Loucy (cell line): ENCODE data around the gene ACIN1.

Source experiments
- H2AFZ ChIP-seq: fragments of 200-600 bp; sonication (generic); 2 replicates; pipeline ENCODE4 v1.6.0; 2016; ENCODE audit warnings: antibody characterized with exemption, mild to moderate bottlenecking, low read length, moderate library complexity
- H3F3A ChIP-seq: fragments of 200-600 bp; 2 replicates; pipeline ENCODE4 v1.6.0; 2016; ENCODE audit warnings: antibody characterized with exemption, low read depth, mild to moderate bottlenecking
- H3K27me3 ChIP-seq: fragments of 200-600 bp; sonication (generic); 2 replicates; pipeline ENCODE4 v1.6.1; 2014; ENCODE audit warnings: low read length, mild to moderate bottlenecking; ENCODE audit not compliant: insufficient read depth, poor library complexity, severe bottlenecking
- H3K36me3 ChIP-seq: fragments of 200-600 bp; sonication (generic); 2 replicates; pipeline ENCODE4 v1.6.1; 2016; ENCODE audit warnings: low read length; ENCODE audit not compliant: insufficient read depth
- H3K4me1 ChIP-seq: fragments of 200-600 bp; sonication (generic); 2 replicates; pipeline ENCODE4 v1.5.1; 2014; ENCODE audit warnings: low read length, mild to moderate bottlenecking; ENCODE audit not compliant: insufficient read depth, poor library complexity, severe bottlenecking
- H3K4me2 ChIP-seq: fragments of 200-600 bp; sonication (generic); 2 replicates; pipeline ENCODE4 v1.6.0; 2014; ENCODE audit warnings: antibody characterized with exemption, low read length, low read depth, mild to moderate bottlenecking; ENCODE audit not compliant: poor library complexity, severe bottlenecking
- H3K4me3 ChIP-seq: fragments of 200-600 bp; sonication (generic); 2 replicates; pipeline ENCODE4 v1.5.1; 2014; ENCODE audit warnings: low read length, mild to moderate bottlenecking, mixed read lengths; ENCODE audit not compliant: poor library complexity, severe bottlenecking
- H3K79me2 ChIP-seq: fragments of 200-600 bp; sonication (generic); 2 replicates; pipeline ENCODE4 v1.6.1; 2014; ENCODE audit warnings: low read length; ENCODE audit not compliant: insufficient read depth
- H3K9ac ChIP-seq: fragments of 200-600 bp; sonication (generic); 2 replicates; pipeline ENCODE4 v1.6.0; 2014; ENCODE audit warnings: mild to moderate bottlenecking, low read depth, low read length, moderate library complexity; ENCODE audit not compliant: poor library complexity, severe bottlenecking
- H3K9me2 ChIP-seq: fragments of 200-600 bp; sonication (generic); replicated peaks from 2 replicates; pipeline ENCODE4 v1.6.1; 2016; ENCODE audit warnings: low read depth, low read length, mixed read lengths
- H3K9me3 ChIP-seq: fragments of 200-600 bp; sonication (generic); 2 replicates; pipeline ENCODE4 v1.6.1; 2014; ENCODE audit warnings: mild to moderate bottlenecking, antibody characterized with exemption, low read length, low read depth; ENCODE audit not compliant: insufficient read depth
- H4K20me1 ChIP-seq: fragments of 200-600 bp; sonication (generic); 2 replicates; pipeline ENCODE4 v1.6.0; 2014; ENCODE audit warnings: antibody characterized with exemption, low read length, mild to moderate bottlenecking; ENCODE audit not compliant: insufficient read depth, poor library complexity, severe bottlenecking
- CTCF ChIP-seq: fragments of 200-600 bp; sonication (generic); conservative IDR thresholded peaks from 2 replicates; pipeline ENCODE4 v1.5.1; 2014; ENCODE audit warnings: mild to moderate bottlenecking, antibody characterized with exemption, low read length
- EZH2phosphoT487 ChIP-seq: fragments of 200-600 bp; IDR thresholded peaks from 2 replicates; pipeline ENCODE4 v1.6.1; 2018; ENCODE audit warnings: antibody characterized with exemption, mild to moderate bottlenecking, moderate library complexity, borderline replicate concordance

Gene ACIN1

GRCh38 chr14:23105348-23105824, 10.4 kb upstream of the ACIN1 start:
- no peak overlapping the region for H2AFZ ChIP-seq
- no peaks in the 10 kb centered on the region for H3K9me2 ChIP-seq
- H3K9ac ChIP-seq = no peak overlapping the region
- TF ChIP-seq CTCF = no peak
- TF ChIP-seq EZH2phosphoT487 = no peak
- H3K4me1 ChIP-seq = no peaks in the 10 kb centered on the region
- H3K9me3 ChIP-seq = no peaks in the 10 kb centered on the region
- H3K4me3 ChIP-seq = no peak overlapping the region
- H3K27me3 ChIP-seq = no peaks in the 10 kb centered on the region
- no peak overlapping the region for H3K4me2 ChIP-seq
- no peaks in the 10 kb centered on the region for H4K20me1 ChIP-seq
- no peaks in the 10 kb centered on the region for H3K36me3 ChIP-seq
- no peaks in the 10 kb centered on the region for H3F3A ChIP-seq
- no peaks in the 10 kb centered on the region for H3K79me2 ChIP-seq

- Histone ChIP-seq H3K79me2 (no peaks in the 10 kb centered on the region), H3K9ac (no peak within 1 kb of the TSS), H4K20me1 (no peaks in the 10 kb centered on the region), H3K4me2 (no peak within 1 kb of the TSS), H3K4me3 (no peak within 1 kb of the TSS), H3K27me3 (no peaks in the 10 kb centered on the region), H3F3A (no peaks in the 10 kb centered on the region), H2AFZ (no peak within 1 kb of the TSS), H3K9me3 (no peaks in the 10 kb centered on the region), H3K36me3 (no peaks in the 10 kb centered on the region), H3K4me1 (no peaks in the 10 kb centered on the region), H3K9me2 (no peaks in the 10 kb centered on the region)
- TF ChIP-seq CTCF (no peak), EZH2phosphoT487 (no peak)
These were observed 9.8 kb upstream of the ACIN1 start, which contains the start of gene CIROP for GRCh38 chr14:23104591-23105347. TSS of gene CIROP (minus strand) at chr14:23104989. CDS start at chr14:23104920, 69 bp downstream.

- Histone ChIP-seq H4K20me1 (no peaks in the 10 kb centered on the region), H3K4me1 (peaks cover 6% of the 10 kb centered on the region), H3K9me3 (no peaks in the 10 kb centered on the region), H3K9ac (no peak overlapping the region), H3K36me3 (no peaks in the 10 kb centered on the region), H3K9me2 (no peaks in the 10 kb centered on the region), H3F3A (no peaks in the 10 kb centered on the region), H3K4me2 (no peak overlapping the region), H2AFZ (no peak overlapping the region), H3K4me3 (no peak overlapping the region), H3K27me3 (no peaks in the 10 kb centered on the region), H3K79me2 (no peaks in the 10 kb centered on the region)
- no peak for TF ChIP-seq EZH2phosphoT487
- TF ChIP-seq CTCF = no peak
These were observed 9.2 kb upstream of the ACIN1 start for GRCh38 chr14:23104070-23104590.
